Activated CD8-positive, alpha-beta memory T cell treated with anti-CD3 and anti-CD28 coated beads for 1 hour (primary cell): ENCODE data around the gene TMEM120B.
"Not testable (repeated sequence)": the region's sequence is repeated elsewhere in the genome, so short reads cannot be mapped to it uniquely, and the experiment has no call there.

Source experiments
- DNase-seq, 2 donors: peaks; one replicate each; pipeline ENCODE4 v3.0.0-alpha.2; 2020; ENCODE audit warnings: low read depth in 1 of 2; ENCODE audit errors: extremely low read depth in 1 of 2

The TMEM120B gene

DNA sequence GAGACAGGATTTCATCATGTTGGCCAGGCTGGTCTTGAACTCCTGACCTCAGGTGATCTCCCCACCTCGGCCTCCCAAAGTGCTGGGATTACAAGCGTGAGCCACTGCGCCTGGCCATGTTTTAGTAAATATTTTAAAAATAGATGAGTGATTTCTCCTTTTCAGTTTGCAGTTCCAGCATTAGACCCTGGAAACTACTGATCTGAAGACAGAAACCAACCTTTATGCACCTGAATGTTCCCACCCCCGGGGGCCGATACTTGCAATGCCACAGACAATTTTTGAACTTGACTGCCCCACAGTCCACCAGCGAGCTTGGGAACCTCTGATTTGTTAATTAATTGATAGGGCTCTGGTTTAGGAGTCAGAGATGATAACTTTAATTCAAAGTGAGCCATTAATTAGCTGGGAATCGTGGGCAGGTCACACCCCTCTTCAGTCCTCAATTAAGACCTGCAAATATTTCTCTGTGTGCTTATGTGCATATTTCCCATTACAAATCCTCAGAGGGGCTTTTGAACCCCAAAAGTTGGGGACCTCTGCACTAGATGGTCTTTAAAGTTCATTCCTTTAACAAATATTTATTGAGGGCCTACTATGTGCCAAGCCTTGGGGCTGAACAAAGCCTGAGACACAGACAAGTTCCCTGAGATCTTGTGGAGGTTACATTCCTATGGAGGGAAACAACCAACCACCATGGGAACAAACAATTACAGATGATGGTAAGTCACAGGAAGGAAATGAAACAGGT lies 4.1 kb upstream of the TMEM120B start:
- DNase-seq: no peak

GRCh38 chr12:121709064-121709424 lies 3.5 kb upstream of the TMEM120B start:
- not testable (repeated sequence) for DNase-seq

GRCh38 chr12:121709478-121709961 lies 3.0 kb upstream of the TMEM120B start:
- DNase-seq: no peak

DNA sequence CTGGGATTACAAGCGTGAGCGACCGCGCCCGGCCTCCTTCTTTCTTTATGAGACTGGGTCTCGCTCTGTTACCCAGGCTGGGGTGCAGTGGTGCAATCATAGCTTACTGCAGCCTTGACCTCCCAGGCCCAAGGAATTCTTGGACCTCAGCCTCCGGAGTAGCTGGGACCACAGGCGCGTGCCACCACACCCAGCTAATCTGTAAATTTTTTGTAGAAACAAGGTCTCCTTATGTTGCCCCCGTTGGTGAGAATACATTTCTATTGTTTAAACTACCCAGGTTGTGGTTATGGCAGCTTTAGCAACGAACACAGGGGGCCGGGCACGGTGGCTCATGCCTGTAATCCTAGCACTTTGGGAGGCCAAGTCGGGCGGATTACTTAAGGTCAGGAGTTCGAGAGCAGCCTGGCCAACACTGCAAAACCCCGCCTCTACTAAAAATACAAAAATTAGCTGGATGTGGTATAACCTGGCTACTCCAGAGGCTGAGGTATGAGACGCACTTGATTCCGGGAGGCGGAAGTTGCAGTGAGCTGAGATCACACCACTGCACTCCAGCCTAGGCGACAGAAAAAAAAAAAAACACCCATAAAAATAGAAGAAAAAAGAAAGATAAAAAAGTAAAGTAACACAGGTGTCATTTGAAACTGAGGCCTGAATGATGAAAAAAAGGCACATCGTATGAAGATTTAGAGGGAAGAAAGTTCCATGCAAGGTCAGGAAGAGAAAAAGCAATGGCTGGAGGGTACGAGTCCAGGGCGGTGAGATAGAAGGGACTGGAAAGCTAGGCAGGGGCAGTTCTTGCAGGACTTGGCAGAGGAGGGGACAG lies 977 bp upstream of the TMEM120B start:
- DNase-seq: no peak

- DNase-seq: no peak
Observed at GRCh38 chr12:121712190-121712460, 427 bp upstream of the TMEM120B start.

GRCh38 chr12:121713257-121713777 lies 765 bp downstream of the TMEM120B start:
- DNase-seq: no peak

- DNase-seq: no peak
Observed at GRCh38 chr12:121713793-121714192, 1.2 kb downstream of the TMEM120B start.

DNA sequence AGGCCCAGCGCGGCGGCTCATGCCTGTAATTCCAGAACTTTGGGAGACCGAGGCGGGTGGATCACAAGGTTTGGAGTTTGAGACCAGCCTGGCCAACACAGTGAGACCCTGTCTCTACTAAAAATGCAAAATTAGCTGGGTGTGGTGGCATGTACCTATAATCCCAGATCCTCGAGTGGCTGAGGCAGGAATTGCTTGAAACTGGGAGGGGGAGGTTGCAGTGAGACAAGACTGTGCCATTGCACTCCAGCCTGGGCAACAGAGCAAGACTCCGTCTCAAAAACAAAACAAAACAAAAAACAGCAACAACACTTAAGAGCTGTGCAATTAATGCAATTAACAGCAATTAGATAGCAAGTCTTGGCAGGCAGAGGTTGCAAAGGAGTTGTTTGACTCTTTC lies 2.5 kb downstream of the TMEM120B start:
- DNase-seq: not testable (repeated sequence)

DNA sequence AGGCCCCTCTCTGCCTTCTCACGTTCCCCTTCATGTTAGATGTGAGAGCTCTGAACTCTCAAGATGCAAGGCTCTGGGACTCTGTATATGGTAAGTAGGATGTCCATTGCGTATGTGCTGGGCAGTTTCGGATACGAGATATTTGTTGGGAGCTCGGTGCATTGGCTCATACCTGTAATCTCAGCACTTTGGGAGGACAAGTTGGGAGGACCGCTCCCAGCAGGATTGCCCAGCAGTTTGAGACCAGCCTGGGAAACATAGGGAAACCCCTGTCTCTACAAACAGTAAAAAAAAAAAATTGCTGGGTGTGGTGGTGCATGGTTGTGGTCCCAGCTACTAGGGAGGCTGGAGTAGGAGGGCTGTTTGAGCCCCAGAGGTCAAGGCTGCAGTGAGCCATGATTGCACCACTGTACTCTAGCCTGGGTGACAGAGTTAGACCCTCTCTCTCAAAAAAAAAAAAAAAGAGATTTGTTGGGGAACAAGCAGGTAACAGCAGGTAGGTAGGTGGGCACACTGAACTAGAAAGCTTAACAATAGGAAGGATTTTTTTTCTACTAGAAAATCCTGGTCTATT lies 3.4 kb downstream of the TMEM120B start:
- DNase-seq: no peak

DNA sequence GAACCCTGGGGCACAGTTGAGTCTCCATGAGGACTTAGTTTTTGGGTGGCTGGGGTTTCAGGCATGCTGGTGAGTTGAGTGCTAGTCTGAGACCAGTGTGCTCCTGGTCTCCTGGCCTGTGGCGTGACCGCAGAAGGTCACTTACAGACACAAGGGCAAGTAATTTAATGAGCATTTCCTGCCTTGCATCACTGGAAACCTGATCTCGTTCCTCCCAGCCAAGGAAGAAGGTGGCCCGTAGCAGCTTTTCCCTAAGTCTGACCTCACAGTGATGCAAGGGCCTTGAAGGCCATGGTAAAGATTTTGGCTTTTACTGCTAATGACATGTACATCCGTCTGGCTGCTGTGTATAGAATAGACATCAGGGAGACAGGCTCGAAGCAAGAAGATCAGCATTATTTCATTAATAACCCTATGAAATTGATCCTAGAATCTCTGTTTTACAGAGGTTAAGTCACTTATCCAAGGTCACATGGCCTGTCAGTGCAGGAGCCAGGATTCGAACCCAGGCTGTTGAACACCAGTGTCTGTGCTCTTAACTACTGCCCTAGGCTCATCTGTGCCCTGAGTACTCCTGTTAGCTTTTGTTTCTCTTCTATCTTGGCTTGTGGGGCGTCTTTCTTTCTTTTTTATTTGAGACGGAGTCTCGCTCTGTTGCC lies 4.6 kb downstream of the TMEM120B start:
- DNase-seq: no peak

GRCh38 chr12:121718653-121719239 lies 6.2 kb downstream of the TMEM120B start:
- DNase-seq: no peak

- no peak for DNase-seq
Observed at GRCh38 chr12:121719926-121720414, 7.4 kb downstream of the TMEM120B start.

DNA sequence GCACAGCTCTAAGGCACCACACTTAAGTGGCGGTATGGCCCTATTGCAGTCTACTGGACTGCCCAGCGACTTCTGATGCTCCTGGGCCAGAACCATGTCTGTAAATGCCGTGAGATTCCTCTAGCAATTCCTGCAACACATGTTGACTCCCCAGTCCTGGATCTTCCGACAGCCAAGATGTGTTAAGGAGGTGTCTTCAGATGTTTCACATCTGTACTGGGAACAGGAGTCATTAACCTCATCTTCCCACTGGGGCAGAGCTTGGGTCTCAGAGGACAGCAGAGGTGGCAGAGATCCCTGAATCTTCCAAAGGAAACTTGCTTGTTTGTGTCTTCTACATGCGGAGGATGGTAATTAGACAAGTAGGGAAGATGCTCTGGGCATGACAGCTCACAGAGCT lies 8.2 kb downstream of the TMEM120B start:
- no peak for DNase-seq

GRCh38 chr12:121722511-121722910 lies 10.0 kb downstream of the TMEM120B start:
- DNase-seq: no peak

- no peak for DNase-seq
Observed at GRCh38 chr12:121723200-121723599, 10.6 kb downstream of the TMEM120B start.

GRCh38 chr12:121724925-121725324 lies 12.4 kb downstream of the TMEM120B start:
- no peak for DNase-seq

- no peak for DNase-seq
Observed at GRCh38 chr12:121725423-121725822, 12.9 kb downstream of the TMEM120B start.

GRCh38 chr12:121729021-121729420 lies 16.5 kb downstream of the TMEM120B start:
- DNase-seq: no peak

GRCh38 chr12:121731473-121731872 lies 18.9 kb downstream of the TMEM120B start:
- DNase-seq: no peak

GRCh38 chr12:121733849-121734248 lies 21.3 kb downstream of the TMEM120B start:
- DNase-seq: no peak
